Measurements from ENCODE around the gene GMPR. TPM values are rescaled to one million over a fixed set of nuclear protein-coding genes. Genes with fewer than 3 reads are reported as not detected.
"Not testable (repeated sequence)": the region's sequence is repeated elsewhere in the genome, so short reads cannot be mapped to it uniquely, and the experiment has no call there.

GMPR gene
- polyA plus RNA-seq, 1 experiment: 8.3 TPM

DNA sequence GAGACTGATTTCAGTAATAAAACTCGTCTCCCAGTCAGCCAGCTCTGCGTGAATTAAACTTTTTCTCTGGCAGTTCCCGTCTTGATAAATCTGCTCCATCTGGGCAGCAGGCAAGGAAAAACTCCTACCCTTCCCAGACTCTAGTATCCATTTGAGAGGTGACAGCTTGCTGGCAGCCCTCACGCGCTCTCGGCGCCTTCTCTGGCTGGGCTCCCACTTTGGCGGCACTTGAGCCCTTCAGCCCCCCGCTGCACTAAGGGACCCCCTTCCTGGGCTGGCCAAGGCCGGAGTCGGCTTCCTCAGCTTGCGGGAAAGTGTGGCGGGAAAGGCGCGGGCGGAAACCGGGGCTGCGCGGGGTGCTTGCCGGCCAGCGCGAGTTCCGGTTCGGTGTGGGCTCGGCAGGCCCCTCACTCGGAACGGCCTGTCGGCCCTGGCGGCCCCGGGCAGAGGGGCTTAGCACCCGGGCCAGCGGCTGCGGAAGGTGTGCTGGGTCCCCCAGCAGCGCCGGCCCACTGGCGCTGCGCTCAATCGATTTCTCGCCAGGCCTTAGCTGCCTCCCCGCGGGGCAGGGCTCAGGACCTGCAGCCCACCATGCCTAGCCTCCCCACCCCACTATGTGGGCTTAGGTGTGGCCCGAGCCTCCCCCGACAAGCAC, 21.8 kb upstream of the GMPR start:
- Histone ChIP-seq H3K4me3 (ENCODE audit: low read depth, low read length) (no peak overlapping the region), H3K36me3 (ENCODE audit: control insufficient read depth, insufficient read depth, low read length) (no peaks in the 10 kb centered on the region), H3K27me3 (ENCODE audit: control insufficient read depth, insufficient read depth, low read length) (no peaks in the 10 kb centered on the region)
- ChIA-PET POLR2A (no interaction called here), CTCF (interaction anchor here (1.1 to 2.2 kb wide), 3 partner anchors 10 to 34 kb away, joined by 3 to 9 read pairs (median 3); no protein-coding TSS in a partner anchor)
- TF ChIP-seq, protein P1, sequence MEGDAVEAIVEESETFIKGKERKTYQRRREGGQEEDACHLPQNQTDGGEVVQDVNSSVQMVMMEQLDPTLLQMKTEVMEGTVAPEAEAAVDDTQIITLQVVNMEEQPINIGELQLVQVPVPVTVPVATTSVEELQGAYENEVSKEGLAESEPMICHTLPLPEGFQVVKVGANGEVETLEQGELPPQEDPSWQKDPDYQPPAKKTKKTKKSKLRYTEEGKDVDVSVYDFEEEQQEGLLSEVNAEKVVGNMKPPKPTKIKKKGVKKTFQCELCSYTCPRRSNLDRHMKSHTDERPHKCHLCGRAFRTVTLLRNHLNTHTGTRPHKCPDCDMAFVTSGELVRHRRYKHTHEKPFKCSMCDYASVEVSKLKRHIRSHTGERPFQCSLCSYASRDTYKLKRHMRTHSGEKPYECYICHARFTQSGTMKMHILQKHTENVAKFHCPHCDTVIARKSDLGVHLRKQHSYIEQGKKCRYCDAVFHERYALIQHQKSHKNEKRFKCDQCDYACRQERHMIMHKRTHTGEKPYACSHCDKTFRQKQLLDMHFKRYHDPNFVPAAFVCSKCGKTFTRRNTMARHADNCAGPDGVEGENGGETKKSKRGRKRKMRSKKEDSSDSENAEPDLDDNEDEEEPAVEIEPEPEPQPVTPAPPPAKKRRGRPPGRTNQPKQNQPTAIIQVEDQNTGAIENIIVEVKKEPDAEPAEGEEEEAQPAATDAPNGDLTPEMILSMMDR (IDR thresholded peaks at IDR 0.05; ENCODE audit: insufficient read depth, low read depth, low read length): no peak
- DNase-seq (ENCODE audit: low read depth): no peak

DNA sequence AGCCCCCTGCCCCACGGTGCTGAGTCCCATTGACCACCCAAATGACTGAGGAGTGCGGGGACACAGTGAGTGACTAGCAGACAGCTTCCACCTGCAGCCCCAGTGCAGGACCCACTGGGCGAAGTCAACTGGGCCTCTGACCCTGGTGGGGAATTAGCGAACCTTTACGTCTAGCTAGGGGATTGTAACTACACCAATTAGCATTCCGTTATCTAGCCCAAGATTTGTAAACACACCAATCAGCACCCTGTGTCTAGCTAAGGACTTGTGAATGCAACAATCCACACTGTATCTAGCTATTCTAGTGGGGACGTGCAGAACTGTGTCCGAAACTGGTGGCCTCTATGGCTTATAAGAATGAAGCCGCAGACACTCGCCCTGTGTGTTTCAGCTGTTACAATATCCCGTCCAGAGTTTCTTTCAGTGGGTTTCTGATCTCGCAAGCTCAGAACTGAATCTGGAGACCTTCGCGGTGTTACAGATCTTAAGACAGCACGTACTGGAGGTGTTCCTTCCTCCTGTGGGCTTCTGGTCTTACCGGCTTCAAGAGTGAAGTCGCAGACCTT, 21.1 kb upstream of the GMPR start:
- Histone ChIP-seq H3K4me3 (ENCODE audit: low read depth, low read length) (no peak overlapping the region), H3K27me3 (ENCODE audit: control insufficient read depth, insufficient read depth, low read length) (no peaks in the 10 kb centered on the region), H3K36me3 (ENCODE audit: control insufficient read depth, insufficient read depth, low read length) (no peaks in the 10 kb centered on the region)
- TF ChIP-seq, protein P1 (IDR thresholded peaks at IDR 0.05; ENCODE audit: insufficient read depth, low read depth, low read length): no peak
- ChIA-PET POLR2A (no interaction called here), CTCF (interaction anchor here (1.1 to 1.4 kb wide), 2 partner anchors 11 to 18 kb away, joined by 3 read pairs; no protein-coding TSS in a partner anchor)
- no peak for DNase-seq (ENCODE audit: low read depth)

DNA sequence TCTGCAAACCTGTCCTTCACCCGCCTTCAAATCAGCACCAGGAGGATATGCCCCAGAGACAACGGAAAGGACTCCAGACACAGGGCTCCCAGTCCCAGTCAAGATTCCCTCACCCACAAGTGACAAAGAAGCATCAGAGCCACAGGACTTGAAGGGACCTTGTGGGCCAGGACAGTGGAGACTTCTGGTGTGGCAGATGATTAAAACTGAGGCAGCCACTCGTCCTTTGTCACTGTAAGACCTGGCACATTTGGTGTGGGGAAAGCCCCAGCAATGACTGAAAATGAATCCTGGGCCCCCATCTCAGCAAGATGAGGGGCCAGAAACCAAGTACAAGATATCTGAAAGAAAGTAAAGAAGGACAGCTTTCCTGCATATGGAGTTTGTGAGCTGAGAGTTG, 15.6 kb upstream of the GMPR start:
- Histone ChIP-seq H3K27me3 (ENCODE audit: control insufficient read depth, insufficient read depth, low read length) (no peaks in the 10 kb centered on the region), H3K4me3 (ENCODE audit: low read depth, low read length) (no peak overlapping the region), H3K36me3 (ENCODE audit: control insufficient read depth, insufficient read depth, low read length) (no peaks in the 10 kb centered on the region)
- TF ChIP-seq, protein P1 (IDR thresholded peaks at IDR 0.05; ENCODE audit: insufficient read depth, low read depth, low read length): no peak
- POLR2A ChIA-PET: interaction anchor here (0.6 kb wide), 1 partner anchor 12 kb away, joined by 3 read pairs; no protein-coding TSS in a partner anchor
- DNase-seq (ENCODE audit: low read depth): no peak
- CTCF ChIA-PET: interaction anchor here (2.9 kb wide), 1 partner anchor 8 kb away, joined by 10 read pairs; no protein-coding TSS in a partner anchor

DNA sequence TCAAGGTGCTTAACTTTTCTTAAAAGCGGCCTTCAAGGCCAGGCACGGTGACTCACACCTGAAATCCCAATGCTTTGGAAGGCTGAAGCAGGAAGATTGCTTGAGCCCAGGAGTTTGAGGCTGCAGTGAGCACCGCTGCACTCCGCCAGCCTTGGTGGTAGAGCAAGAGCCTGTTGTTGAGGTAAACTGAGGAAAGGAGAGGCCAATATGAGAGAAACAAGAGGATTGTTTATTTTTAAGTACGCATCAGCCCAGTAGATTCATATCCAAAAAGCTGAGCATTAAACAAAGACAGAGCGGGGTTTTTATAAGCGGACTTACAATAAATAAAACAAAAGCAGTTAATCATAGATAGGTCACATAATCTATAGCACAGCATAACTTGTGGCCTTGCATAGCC, 15.0 kb upstream of the GMPR start:
- POLR2A ChIA-PET: interaction anchor here (0.6 kb wide), 1 partner anchor 13 kb away, joined by 3 read pairs; no protein-coding TSS in a partner anchor

DNA sequence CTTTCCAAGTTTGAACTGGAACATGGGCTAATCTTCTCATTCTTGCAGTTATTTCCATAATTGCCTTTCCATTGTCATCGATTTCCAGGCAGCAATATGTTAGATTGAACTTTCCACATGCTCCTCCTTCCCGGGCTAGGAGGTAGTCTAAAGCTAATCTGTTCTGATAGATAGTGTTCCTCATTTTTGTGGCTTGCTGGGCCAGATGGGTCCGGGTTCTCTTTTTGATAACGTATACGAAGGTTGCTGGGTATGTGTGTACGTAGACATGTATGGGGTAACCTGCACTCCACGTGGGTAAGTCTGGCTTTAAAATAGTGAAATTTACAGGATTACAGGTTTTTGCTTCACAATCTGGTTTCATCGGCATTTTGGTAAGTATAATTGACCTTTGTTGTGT, 14.0 kb upstream of the GMPR start:
- Histone ChIP-seq H3K27me3 (ENCODE audit: control insufficient read depth, insufficient read depth, low read length) (peaks cover 5% of the 10 kb centered on the region), H3K4me3 (ENCODE audit: low read depth, low read length) (no peak overlapping the region), H3K36me3 (ENCODE audit: control insufficient read depth, insufficient read depth, low read length) (no peaks in the 10 kb centered on the region)
- TF ChIP-seq, protein P1 (IDR thresholded peaks at IDR 0.05; ENCODE audit: insufficient read depth, low read depth, low read length): no peak
- POLR2A ChIA-PET: no interaction called here
- no peak for DNase-seq (ENCODE audit: low read depth)
- CTCF ChIA-PET: no interaction called here

More for the DNA sequence above, 15.0 kb upstream of the GMPR start:
- H3K36me3 ChIP-seq (ENCODE audit: control insufficient read depth, insufficient read depth, low read length): no peaks in the 10 kb centered on the region
- TF ChIP-seq, protein P1 (IDR thresholded peaks at IDR 0.05; ENCODE audit: insufficient read depth, low read depth, low read length): no peak
- no peak overlapping the region for H3K4me3 ChIP-seq (ENCODE audit: low read depth, low read length)
- CTCF ChIA-PET: no interaction called here
- no peaks in the 10 kb centered on the region for H3K27me3 ChIP-seq (ENCODE audit: control insufficient read depth, insufficient read depth, low read length)
- DNase-seq (ENCODE audit: low read depth): no peak

DNA sequence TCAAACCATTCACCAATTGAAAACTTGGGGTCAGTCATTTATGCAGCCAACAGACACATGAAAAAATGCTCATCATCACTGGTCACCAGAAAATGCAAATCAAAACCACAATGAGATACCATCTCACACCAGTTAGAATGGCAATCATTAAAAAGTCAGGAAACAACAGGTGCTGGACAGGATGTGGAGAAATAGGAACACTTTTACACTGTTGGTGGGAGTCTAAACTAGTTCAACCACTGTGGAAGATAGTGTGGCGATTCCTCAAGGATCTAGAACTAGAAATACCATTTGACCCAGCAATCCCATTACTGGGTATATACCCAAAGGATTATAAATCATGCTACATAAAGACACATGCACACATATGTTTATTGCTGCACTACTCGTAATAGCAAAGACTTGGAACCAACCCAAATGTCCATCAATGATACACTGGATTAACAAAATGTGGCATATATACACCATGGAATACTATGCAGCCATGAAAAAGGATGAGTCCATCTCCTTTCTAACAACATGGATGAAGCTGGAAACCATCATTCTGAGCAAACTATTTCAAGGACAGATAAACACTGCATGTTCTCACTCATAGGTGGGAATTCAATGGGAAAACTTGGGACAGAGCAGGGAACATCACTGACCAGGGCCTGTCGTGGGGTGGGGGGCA, 13.2 kb upstream of the GMPR start:
- CTCF ChIA-PET; H3K36me3 ChIP-seq (ENCODE audit: control insufficient read depth, insufficient read depth, low read length); DNase-seq (ENCODE audit: low read depth); H3K27me3 ChIP-seq (ENCODE audit: control insufficient read depth, insufficient read depth, low read length); H3K4me3 ChIP-seq (ENCODE audit: low read depth, low read length); POLR2A ChIA-PET: not testable (repeated sequence)

DNA sequence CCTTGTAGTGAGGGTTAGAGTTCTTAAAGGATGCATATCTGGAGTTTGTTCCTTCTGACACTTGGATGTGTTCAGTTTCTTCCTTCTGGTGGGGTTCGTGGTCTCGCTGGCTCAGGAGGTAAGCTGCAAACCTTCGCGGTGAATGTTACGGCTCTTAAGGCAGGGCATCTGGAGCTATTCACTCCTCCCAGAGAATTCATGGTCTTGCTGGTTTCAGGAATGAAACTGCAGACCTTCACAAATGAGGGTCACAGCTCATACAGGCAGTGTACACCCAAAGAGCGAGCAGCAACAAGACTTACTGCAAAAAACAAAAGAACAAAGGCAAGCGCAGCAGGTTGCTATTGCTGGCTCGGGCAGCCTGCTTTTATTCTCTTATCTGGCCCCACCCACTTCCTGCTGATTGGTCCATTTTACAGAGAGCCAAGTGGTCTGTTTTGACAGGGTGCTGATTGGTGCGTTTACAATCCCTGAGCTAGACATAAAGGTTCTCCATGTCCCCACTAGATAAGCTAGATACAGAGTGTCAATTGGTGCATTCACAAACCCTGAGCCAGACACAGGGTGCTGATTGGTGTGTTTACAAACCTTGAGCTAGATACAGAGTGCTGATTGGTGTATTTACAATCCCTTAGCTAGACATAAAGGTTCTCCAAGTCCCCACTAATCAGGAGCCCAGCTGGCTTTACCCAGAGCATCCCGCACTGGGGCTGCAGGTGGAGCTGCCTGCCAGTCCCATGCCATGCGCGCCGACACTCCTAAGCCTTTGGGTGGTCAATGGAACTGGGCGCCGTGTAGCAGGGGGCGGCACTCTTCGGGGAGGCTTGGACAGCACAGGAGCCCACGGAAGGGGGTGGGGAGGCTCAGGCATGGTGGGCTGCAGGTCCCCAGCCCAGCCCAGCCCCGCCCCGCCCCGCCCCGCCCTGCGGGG, 12.0 kb upstream of the GMPR start:
- DNase-seq (ENCODE audit: low read depth); POLR2A ChIA-PET; H3K4me3 ChIP-seq (ENCODE audit: low read depth, low read length); H3K36me3 ChIP-seq (ENCODE audit: control insufficient read depth, insufficient read depth, low read length): not testable (repeated sequence)
- H3K27me3 ChIP-seq (ENCODE audit: control insufficient read depth, insufficient read depth, low read length): peaks cover 12% of the 10 kb centered on the region
- CTCF ChIA-PET: interaction anchor here (1.1 kb wide), 1 partner anchor 14 kb away, joined by 3 read pairs; no protein-coding TSS in a partner anchor

Data from BJ (cell line).